ENCODE data around the gene KIR2DL4. TPM values are rescaled to one million over a fixed set of nuclear protein-coding genes. Genes with fewer than 3 reads are reported as not detected.
"Not testable (repeated sequence)": the region's sequence is repeated elsewhere in the genome, so short reads cannot be mapped to it uniquely, and the experiment has no call there.

Gene KIR2DL4
- total RNA-seq (not detected in 2 replicates), polyA plus RNA-seq (not detected in 2 replicates)

- TF ChIP-seq EZH2phosphoT487 (IDR thresholded peaks at IDR 0.05; ENCODE audit: low read depth, severe bottlenecking, unreplicated experiment) = no peak
- no peak for TF ChIP-seq CTCF (IDR thresholded peaks at IDR 0.05; ENCODE audit: poor library complexity)
- TF ChIP-seq EZH2 (IDR thresholded peaks at IDR 0.05; ENCODE audit: borderline replicate concordance) = no peak
- no peaks in the 10 kb centered on the region for H3K79me2 ChIP-seq
- no peaks in the 10 kb centered on the region for H3K9me3 ChIP-seq (ENCODE audit: low read depth)
- no peaks in the 10 kb centered on the region for H3K27me3 ChIP-seq
- no peak within 1 kb of the TSS for H3K27ac ChIP-seq
- no peaks in the 10 kb centered on the region for H3K9me2 ChIP-seq (replicated peaks; ENCODE audit: insufficient read depth)
- no peaks in the 10 kb centered on the region for H3K36me3 ChIP-seq (replicated peaks; ENCODE audit: insufficient read depth, low read depth)
- WGBS (ENCODE audit: low lambda C conversion rate, missing lambda C conversion rate) = 81% methylated on average over 10 of the region's 10 CpGs
- no peaks in the 10 kb centered on the region for H3K4me1 ChIP-seq (ENCODE audit: insufficient read depth)
- H3K4me2 ChIP-seq = no peak within 1 kb of the TSS
- DNase-seq (ENCODE audit: low spot score) = no peak
- no peak within 1 kb of the TSS for H2AFZ ChIP-seq
- no peak within 1 kb of the TSS for H3K4me3 ChIP-seq
- no peaks in the 10 kb centered on the region for H4K20me1 ChIP-seq (ENCODE audit: insufficient read depth, poor library complexity, severe bottlenecking)
These were observed at the start of gene KIR2DL4 for GRCh38 chr19:54803410-54803809. Gene KIR2DL4, plus strand, starts transcription at chr19:54803610. Its CDS starts 42 bp downstream, at chr19:54803652.

GRCh38 chr19:54756204-54757110 is 47.0 kb upstream of the KIR2DL4 start:
- not testable (repeated sequence) for H3K9me2 ChIP-seq (replicated peaks; ENCODE audit: insufficient read depth); H2AFZ ChIP-seq; H3K4me1 ChIP-seq (ENCODE audit: insufficient read depth); H3K79me2 ChIP-seq; DNase-seq (ENCODE audit: low spot score); H3K36me3 ChIP-seq (replicated peaks; ENCODE audit: insufficient read depth, low read depth); H3K9me3 ChIP-seq (ENCODE audit: low read depth); H4K20me1 ChIP-seq (ENCODE audit: insufficient read depth, poor library complexity, severe bottlenecking); H3K4me3 ChIP-seq; H3K27ac ChIP-seq; H3K4me2 ChIP-seq; H3K27me3 ChIP-seq
- 68% methylated on average over 11 of the region's 12 CpGs for WGBS (ENCODE audit: low lambda C conversion rate, missing lambda C conversion rate)

GRCh38 chr19:54758577-54758976 is 44.8 kb upstream of the KIR2DL4 start:
- not testable (repeated sequence) for DNase-seq (ENCODE audit: low spot score)

GRCh38 chr19:54764219-54764618 is 39.2 kb upstream of the KIR2DL4 start:
- not testable (repeated sequence) for H3K27ac ChIP-seq; H3K79me2 ChIP-seq; H3K9me2 ChIP-seq (replicated peaks; ENCODE audit: insufficient read depth); H3K4me3 ChIP-seq; H3K4me2 ChIP-seq; H3K36me3 ChIP-seq (replicated peaks; ENCODE audit: insufficient read depth, low read depth); H3K4me1 ChIP-seq (ENCODE audit: insufficient read depth); H4K20me1 ChIP-seq (ENCODE audit: insufficient read depth, poor library complexity, severe bottlenecking); H3K9me3 ChIP-seq (ENCODE audit: low read depth); H3K27me3 ChIP-seq; H2AFZ ChIP-seq; DNase-seq (ENCODE audit: low spot score)
- WGBS (ENCODE audit: low lambda C conversion rate, missing lambda C conversion rate) = 58% methylated on average over 8 of the region's 8 CpGs

More at GRCh38 chr19:54758577-54758976, 44.8 kb upstream of the KIR2DL4 start:
- not testable (repeated sequence) for H3K9me2 ChIP-seq (replicated peaks; ENCODE audit: insufficient read depth); H4K20me1 ChIP-seq (ENCODE audit: insufficient read depth, poor library complexity, severe bottlenecking); H3K27ac ChIP-seq; H3K27me3 ChIP-seq; H3K9me3 ChIP-seq (ENCODE audit: low read depth); H3K36me3 ChIP-seq (replicated peaks; ENCODE audit: insufficient read depth, low read depth); H3K4me2 ChIP-seq; H3K79me2 ChIP-seq; H2AFZ ChIP-seq; H3K4me3 ChIP-seq; H3K4me1 ChIP-seq (ENCODE audit: insufficient read depth)
- 46% methylated on average over 6 of the region's 6 CpGs for WGBS (ENCODE audit: low lambda C conversion rate, missing lambda C conversion rate)

- not testable (repeated sequence) for H3K27ac ChIP-seq; H3K36me3 ChIP-seq (replicated peaks; ENCODE audit: insufficient read depth, low read depth); DNase-seq (ENCODE audit: low spot score); H3K79me2 ChIP-seq; H3K9me2 ChIP-seq (replicated peaks; ENCODE audit: insufficient read depth); H3K27me3 ChIP-seq; H4K20me1 ChIP-seq (ENCODE audit: insufficient read depth, poor library complexity, severe bottlenecking); H3K4me3 ChIP-seq; H3K9me3 ChIP-seq (ENCODE audit: low read depth); H2AFZ ChIP-seq; H3K4me1 ChIP-seq (ENCODE audit: insufficient read depth); H3K4me2 ChIP-seq
- WGBS (ENCODE audit: low lambda C conversion rate, missing lambda C conversion rate) = 50% methylated on average over 4 of the region's 4 CpGs
These were observed 36.9 kb upstream of the KIR2DL4 start for GRCh38 chr19:54766464-54766863.

GRCh38 chr19:54769646-54770045 is 33.8 kb upstream of the KIR2DL4 start, which contains the start of gene KIR2DL1:
Gene KIR2DL1, plus strand, starts transcription at chr19:54769793. Its CDS starts 58 bp downstream, at chr19:54769851.
- not testable (repeated sequence) for H2AFZ ChIP-seq; H3K9me3 ChIP-seq (ENCODE audit: low read depth); H3K36me3 ChIP-seq (replicated peaks; ENCODE audit: insufficient read depth, low read depth); H3K79me2 ChIP-seq; DNase-seq (ENCODE audit: low spot score); H3K4me3 ChIP-seq; H4K20me1 ChIP-seq (ENCODE audit: insufficient read depth, poor library complexity, severe bottlenecking); H3K4me2 ChIP-seq; H3K9me2 ChIP-seq (replicated peaks; ENCODE audit: insufficient read depth); H3K27me3 ChIP-seq; H3K4me1 ChIP-seq (ENCODE audit: insufficient read depth); H3K27ac ChIP-seq
- 90% methylated on average over 15 of the region's 15 CpGs for WGBS (ENCODE audit: low lambda C conversion rate, missing lambda C conversion rate)

GRCh38 chr19:54770511-54770910 is 32.9 kb upstream of the KIR2DL4 start:
- H3K79me2 ChIP-seq; H3K9me3 ChIP-seq (ENCODE audit: low read depth); H4K20me1 ChIP-seq (ENCODE audit: insufficient read depth, poor library complexity, severe bottlenecking); H2AFZ ChIP-seq; DNase-seq (ENCODE audit: low spot score); H3K4me3 ChIP-seq; H3K36me3 ChIP-seq (replicated peaks; ENCODE audit: insufficient read depth, low read depth); H3K9me2 ChIP-seq (replicated peaks; ENCODE audit: insufficient read depth); H3K27ac ChIP-seq; H3K27me3 ChIP-seq; H3K4me2 ChIP-seq; H3K4me1 ChIP-seq (ENCODE audit: insufficient read depth): not testable (repeated sequence)
- 75% methylated on average over 4 of the region's 4 CpGs for WGBS (ENCODE audit: low lambda C conversion rate, missing lambda C conversion rate)
